MM.1S (cell line): ENCODE measurements around the gene NXPH1.

Experiments
- EZH2 ChIP-seq: fragments of 300-600 bp; sonication (generic); optimal IDR thresholded peaks from 2 replicates; pipeline ENCODE3; 2017; ENCODE audit warnings: low read depth, mild to moderate bottlenecking, antibody characterized with exemption, low read length, mixed read lengths
- EZH2phosphoT487 ChIP-seq: fragments of 300-600 bp; sonication (generic); IDR thresholded peaks from 2 replicates; pipeline ENCODE4 v1.6.1; 2018; ENCODE audit warnings: antibody characterized with exemption, low read length
- TF ChIP-seq, protein P1 (sequence below): fragments of 300-600 bp; sonication (generic); IDR thresholded peaks from 2 replicates; pipeline ENCODE4 v1.5.1; 2016; ENCODE audit warnings: antibody characterized with exemption, low read length, mixed read lengths

DNA sequence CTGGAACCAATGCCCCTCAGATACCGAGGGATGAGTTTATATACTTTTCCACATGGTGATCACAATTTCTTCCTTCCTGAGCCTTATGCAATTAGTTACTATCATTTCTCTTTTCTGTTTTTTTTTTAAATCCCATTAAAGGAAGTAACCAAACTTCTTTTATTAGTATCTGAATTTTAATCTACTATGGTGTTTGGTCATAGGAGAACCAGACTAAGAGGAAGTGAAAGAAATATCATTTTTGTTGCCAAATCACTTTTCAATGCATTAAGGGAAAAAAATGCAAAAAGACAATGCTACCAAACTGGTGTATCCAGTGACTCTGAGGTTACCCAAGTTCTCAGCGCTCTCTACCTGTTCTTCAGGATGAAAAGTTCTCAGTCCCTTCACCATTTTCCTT, 167.7 kb downstream of the NXPH1 start:
- TF ChIP-seq, protein P1, sequence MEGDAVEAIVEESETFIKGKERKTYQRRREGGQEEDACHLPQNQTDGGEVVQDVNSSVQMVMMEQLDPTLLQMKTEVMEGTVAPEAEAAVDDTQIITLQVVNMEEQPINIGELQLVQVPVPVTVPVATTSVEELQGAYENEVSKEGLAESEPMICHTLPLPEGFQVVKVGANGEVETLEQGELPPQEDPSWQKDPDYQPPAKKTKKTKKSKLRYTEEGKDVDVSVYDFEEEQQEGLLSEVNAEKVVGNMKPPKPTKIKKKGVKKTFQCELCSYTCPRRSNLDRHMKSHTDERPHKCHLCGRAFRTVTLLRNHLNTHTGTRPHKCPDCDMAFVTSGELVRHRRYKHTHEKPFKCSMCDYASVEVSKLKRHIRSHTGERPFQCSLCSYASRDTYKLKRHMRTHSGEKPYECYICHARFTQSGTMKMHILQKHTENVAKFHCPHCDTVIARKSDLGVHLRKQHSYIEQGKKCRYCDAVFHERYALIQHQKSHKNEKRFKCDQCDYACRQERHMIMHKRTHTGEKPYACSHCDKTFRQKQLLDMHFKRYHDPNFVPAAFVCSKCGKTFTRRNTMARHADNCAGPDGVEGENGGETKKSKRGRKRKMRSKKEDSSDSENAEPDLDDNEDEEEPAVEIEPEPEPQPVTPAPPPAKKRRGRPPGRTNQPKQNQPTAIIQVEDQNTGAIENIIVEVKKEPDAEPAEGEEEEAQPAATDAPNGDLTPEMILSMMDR = no peak
- no peak for TF ChIP-seq EZH2
- TF ChIP-seq EZH2phosphoT487 = no peak
